SK-N-MC (cell line): Measurements from ENCODE around the gene MPND.

ENCODE experiments used
- EZH2 ChIP-seq: fragments of 200-600 bp; sonication (generic); IDR thresholded peaks from one replicate; pipeline ENCODE4 v1.6.1; 2017; ENCODE audit warnings: antibody characterized with exemption
- POLR2AphosphoS5 ChIP-seq: IDR thresholded peaks from 2 replicates; pipeline ENCODE4 v1.6.1; 2012; ENCODE audit warnings: mild to moderate bottlenecking, low read depth, low read length, borderline replicate concordance

DNA sequence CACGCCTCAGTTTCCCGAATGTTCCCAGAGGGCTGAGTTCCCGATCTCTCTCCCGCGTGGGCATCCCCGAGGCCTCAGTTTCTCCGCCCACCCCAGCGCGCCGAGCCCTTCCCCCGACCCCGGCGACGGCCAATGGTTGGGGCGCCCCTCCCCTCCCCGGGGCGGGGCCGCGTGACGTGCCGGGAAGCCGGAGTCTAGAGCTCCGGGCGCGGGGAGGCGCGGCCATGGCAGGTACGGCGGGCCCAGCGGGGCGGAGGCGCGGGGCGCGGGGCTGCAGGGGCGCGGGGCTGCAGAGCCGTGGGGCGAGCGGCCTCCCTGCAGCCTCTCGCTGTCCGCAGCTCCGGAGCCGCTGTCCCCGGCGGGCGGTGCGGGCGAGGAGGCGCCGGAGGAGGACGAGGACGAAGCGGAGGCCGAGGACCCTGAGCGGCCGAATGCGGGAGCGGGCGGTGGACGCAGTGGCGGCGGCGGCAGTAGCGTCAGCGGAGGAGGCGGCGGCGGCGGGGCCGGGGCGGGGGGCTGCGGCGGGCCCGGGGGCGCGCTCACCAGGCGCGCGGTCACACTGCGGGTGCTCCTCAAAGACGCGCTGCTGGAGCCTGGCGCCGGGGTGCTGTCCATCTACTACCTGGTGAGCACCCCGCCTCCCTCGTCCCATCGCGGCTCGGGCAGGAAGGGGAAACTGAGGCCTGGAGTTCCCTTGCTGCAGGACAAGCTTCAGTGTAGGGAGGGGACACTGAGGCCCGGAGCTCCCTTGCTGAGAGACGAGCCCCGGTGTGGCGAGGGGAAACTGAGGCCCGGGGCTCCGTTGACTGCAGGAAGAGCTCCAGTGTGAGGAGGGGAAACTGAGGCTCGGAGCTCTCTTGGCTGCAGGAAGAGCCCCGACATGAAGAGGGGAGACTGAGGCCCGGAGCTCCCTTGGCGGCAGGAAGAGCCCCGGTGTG, at the start of gene MPND:
- TF ChIP-seq EZH2 (no peak), POLR2AphosphoS5 (peak; percentile 26; the same call in 1 of the 2 replicates)
